PFSK-1 (cell line): ENCODE results near the gene FMNL2.

Experiments
- POLR2AphosphoS5 ChIP-seq: IDR thresholded peaks from 2 replicates; pipeline ENCODE4 v1.6.1; 2012; ENCODE audit warnings: low read depth, mild to moderate bottlenecking, control low read depth, low read length, moderate library complexity
- SIN3A ChIP-seq: IDR thresholded peaks from 2 replicates; pipeline ENCODE4 v1.6.1; 2012; ENCODE audit warnings: mild to moderate bottlenecking, low read length, moderate library complexity, borderline replicate concordance; ENCODE audit not compliant: insufficient read depth
- TAF1 ChIP-seq: IDR thresholded peaks from 2 replicates; pipeline ENCODE4 v1.6.1; 2012; ENCODE audit warnings: low read length, control low read depth, borderline replicate concordance; ENCODE audit not compliant: insufficient read depth
- TF ChIP-seq, protein P1 (sequence below), 2 experiments: IDR thresholded peaks; 2 replicates each; pipeline versions ENCODE4 v1.6.1 to v1.8.0; 2011 to 2012; ENCODE audit warnings: low read depth in 2 of 2, low read length in 2 of 2, control low read depth in 1 of 2, inconsistent platforms in 1 of 2, mild to moderate bottlenecking in 1 of 2, moderate library complexity in 1 of 2; ENCODE audit not compliant: insufficient read depth in 1 of 2

DNA sequence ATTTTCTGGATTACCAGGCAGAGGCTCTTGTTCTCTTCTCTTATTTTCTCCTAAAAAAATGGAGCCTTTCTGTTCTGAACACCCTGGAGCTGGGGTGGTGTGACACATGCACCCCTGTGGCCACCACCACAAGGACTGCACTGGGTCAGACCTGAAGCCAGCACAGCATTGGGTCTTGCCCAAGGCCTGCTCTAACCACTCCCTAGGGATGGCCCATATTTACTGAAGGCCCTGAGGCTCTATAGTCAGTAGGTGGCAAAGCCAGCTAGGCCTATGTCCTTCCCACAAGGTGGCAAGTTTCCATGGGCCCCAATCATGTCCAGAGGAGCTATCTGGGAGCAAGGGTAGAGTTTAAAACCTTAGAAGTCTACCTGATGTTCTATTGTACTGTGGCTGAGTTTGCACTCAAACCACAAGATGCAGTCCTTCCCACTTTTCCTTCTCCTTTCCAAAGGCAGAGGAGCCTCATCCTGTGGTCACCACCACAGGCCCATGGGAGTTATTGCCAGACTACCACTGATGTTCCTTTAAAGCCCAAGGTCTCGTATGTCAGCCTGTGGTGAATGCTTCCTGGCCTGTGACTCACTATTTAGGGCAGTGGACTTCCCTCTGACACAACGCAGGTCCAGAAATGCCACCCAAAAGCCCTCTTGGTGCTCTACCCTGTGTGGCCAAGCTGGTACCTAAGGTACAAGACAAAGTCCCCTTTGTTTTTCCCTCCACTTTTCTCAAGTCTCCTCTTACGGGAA lies 15.0 kb upstream of the FMNL2 start:
- no peak for TF ChIP-seq POLR2AphosphoS5
- no peak for TF ChIP-seq TAF1
- no peak for TF ChIP-seq SIN3A
- TF ChIP-seq, protein P1, sequence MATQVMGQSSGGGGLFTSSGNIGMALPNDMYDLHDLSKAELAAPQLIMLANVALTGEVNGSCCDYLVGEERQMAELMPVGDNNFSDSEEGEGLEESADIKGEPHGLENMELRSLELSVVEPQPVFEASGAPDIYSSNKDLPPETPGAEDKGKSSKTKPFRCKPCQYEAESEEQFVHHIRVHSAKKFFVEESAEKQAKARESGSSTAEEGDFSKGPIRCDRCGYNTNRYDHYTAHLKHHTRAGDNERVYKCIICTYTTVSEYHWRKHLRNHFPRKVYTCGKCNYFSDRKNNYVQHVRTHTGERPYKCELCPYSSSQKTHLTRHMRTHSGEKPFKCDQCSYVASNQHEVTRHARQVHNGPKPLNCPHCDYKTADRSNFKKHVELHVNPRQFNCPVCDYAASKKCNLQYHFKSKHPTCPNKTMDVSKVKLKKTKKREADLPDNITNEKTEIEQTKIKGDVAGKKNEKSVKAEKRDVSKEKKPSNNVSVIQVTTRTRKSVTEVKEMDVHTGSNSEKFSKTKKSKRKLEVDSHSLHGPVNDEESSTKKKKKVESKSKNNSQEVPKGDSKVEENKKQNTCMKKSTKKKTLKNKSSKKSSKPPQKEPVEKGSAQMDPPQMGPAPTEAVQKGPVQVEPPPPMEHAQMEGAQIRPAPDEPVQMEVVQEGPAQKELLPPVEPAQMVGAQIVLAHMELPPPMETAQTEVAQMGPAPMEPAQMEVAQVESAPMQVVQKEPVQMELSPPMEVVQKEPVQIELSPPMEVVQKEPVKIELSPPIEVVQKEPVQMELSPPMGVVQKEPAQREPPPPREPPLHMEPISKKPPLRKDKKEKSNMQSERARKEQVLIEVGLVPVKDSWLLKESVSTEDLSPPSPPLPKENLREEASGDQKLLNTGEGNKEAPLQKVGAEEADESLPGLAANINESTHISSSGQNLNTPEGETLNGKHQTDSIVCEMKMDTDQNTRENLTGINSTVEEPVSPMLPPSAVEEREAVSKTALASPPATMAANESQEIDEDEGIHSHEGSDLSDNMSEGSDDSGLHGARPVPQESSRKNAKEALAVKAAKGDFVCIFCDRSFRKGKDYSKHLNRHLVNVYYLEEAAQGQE (IDR thresholded peaks at IDR 0.05; ENCODE audit: insufficient read depth in 1 of 2, low read depth in 2 of 2, low read length in 2 of 2) = no peak
